SKM-1 treated with dmso at 0.1 percent for 144 hours (cell line): ENCODE data around the gene ARFGAP2.
"Not testable (repeated sequence)": the region's sequence is repeated elsewhere in the genome, so short reads cannot be mapped to it uniquely, and the experiment has no call there.

ENCODE experiments used
- DNase-seq: peaks from one replicate; lab custom pipeline; 2025; ENCODE audit not compliant: unreplicated experiment; lab: John Stamatoyannopoulos, UW

Gene ARFGAP2

DNA sequence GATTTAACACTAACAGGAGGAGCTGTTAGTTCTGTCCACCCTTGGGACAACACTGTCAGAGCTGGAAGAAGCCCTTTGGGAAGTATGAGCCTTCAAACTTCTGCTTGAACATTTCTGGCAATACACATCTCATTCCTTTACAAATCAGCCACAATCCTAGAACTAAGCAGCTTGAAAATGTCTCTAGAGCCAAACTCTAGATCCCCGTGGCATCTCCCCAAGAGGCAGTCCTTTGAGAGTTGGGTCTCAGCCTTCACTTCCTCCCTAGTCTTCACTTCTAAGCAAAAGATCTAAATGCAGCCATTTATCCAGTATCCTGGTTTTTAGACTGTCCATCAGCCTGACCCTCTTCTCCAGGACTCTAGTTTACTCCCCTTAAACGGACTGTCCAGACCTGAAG is 26.9 kb downstream of the ARFGAP2 start:
- DNase-seq, result no peak

- DNase-seq, result no peak
Measured at GRCh38 chr11:47148903-47149531, 27.7 kb downstream of the ARFGAP2 start.

GRCh38 chr11:47148270-47148669 is 28.4 kb downstream of the ARFGAP2 start:
- no peak for DNase-seq

DNA sequence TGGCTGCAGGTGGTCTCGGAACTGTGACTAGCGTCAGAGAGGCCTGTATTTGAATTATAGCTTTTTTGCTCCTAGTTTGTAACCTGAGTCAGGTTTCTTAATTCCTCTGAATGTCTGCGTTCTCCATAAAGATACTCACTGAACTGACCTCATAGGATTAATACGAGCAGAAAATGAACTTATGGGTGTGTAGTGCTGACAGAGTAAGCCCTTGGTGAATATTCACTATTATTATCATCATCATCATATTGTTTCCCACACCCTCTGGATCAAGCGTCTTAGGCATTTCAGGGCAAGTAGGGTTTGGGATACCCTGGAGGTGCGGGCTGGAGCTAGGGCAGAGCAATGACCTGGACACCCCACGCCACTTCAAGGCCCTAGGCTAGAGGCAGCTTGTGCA is 29.0 kb downstream of the ARFGAP2 start:
- DNase-seq, result no peak

DNA sequence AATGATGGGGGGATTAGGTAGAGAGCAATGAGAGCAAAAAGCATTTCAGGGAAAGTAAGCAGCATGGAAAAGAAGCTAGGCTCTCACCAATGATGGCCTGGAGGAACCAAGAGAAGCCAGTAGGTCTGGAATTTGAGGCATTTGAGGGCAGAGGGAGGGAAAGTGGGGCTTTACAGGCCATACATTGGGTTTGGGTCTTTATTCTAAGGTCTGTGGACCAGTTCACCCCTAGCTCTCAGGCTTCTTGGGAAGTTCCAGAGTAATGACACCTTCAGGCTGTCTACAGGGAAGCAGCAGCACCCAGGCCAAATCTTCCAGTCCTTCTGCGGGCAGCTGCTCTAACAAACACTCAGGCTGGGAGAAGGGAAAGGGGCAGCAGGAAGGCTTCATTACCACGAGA is 29.4 kb downstream of the ARFGAP2 start:
- no peak for DNase-seq

GRCh38 chr11:47144541-47144940 is 32.1 kb downstream of the ARFGAP2 start:
- DNase-seq, result no peak

GRCh38 chr11:47143322-47143721 is 33.4 kb downstream of the ARFGAP2 start:
- no peak for DNase-seq

DNA sequence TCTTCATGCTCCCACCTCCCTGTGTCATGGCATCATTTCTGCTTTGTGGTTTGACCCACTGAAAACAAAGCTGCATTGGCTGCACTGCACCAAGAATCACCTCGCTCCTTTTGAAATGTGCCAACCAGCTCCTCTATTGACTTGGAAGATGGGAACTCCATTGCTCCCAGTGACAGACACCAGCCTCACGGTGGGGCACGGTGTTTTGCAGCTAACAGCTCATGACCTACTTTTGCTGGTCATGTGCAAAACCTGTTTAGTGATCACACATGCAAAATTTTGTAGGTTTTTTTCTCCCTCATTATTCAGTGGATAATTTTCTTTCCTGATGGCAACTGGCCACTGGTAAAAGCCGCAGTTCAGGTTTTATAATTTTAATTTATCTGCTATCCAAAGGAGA is 36.8 kb downstream of the ARFGAP2 start:
- no peak for DNase-seq

GRCh38 chr11:47137476-47137875 is 39.2 kb downstream of the ARFGAP2 start:
- no peak for DNase-seq

DNA sequence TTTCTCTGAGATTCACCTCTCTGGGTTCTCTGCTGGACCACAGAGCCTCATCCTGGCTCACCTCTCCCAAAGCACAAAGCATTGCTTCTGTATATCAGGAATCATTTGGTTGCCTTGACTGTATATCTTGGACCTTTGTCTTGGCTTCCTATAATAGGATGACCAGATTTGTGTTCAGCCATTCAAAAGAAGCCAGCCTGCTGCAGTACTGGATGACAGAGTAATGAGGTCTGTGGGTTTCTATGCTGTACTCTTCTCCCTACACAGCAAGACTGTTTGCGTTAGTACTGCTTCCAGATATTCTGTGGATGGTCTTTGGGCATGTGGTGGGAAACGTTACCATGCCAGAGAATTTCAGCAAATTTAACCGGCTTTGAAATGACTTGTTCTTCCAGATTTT is 39.8 kb downstream of the ARFGAP2 start:
- no peak for DNase-seq

- DNase-seq, result no peak
Measured at GRCh38 chr11:47136327-47136726, 40.4 kb downstream of the ARFGAP2 start.

DNA sequence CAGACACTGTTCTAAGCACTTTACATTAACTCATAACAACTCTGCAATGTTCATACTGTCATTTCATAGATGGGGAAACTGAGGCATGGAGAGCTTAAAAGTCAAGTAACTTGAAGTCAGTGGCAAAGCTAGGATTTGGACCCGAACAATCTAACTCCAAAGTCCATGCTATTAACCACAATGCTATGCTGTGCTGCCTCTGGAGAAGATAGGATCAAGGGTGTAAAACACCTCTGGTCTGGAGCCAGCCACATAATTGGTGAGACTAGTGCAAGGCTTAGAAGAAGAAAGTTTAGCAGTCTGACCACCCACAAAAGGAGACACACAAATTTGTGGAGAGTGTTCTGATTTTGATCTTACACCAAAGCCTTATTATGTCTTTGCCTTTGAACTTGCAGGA is 43.7 kb downstream of the ARFGAP2 start:
- DNase-seq, result no peak

GRCh38 chr11:47132490-47132889 is 44.2 kb downstream of the ARFGAP2 start:
- DNase-seq, result no peak

DNA sequence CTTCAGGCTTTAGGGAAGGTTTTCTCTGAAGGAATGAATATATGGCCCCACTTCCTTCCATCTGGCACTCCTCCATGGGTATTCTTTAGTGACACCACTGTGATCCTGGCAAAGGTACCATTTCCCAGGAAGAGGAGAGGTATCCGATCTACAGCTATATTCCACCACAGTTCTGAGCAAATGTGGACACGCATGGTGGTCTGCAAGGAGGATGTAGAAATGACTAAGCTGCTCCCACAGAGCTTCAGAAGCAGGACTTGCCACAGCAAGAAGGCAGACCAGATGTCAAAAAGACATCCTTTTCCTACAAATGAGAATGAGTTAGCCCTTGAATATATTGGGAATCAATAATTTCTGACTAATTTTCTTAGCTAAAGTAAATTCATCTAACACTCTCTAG is 45.5 kb downstream of the ARFGAP2 start:
- DNase-seq, result no peak

DNA sequence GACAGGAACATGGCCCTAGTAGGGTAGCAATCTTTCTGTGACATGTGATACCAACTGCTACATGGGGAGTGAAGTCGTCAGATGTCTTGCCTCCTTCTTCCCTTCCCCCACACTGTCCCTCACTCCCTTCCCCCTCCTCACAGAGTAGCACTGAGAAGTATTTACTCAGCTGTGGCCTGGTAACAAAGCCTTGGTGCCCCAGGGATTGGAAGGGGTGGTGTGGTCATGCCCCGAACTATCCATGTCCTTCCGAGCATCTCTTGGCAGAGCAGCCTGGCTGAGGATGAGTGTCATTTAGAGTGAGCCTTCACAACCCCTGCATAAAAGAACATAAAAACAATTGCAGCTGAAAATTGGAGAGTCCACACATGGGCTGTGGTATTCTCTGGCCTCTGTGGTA is 46.1 kb downstream of the ARFGAP2 start:
- DNase-seq, result no peak

- DNase-seq, result no peak
Measured at GRCh38 chr11:47127213-47127612, 49.5 kb downstream of the ARFGAP2 start.

DNA sequence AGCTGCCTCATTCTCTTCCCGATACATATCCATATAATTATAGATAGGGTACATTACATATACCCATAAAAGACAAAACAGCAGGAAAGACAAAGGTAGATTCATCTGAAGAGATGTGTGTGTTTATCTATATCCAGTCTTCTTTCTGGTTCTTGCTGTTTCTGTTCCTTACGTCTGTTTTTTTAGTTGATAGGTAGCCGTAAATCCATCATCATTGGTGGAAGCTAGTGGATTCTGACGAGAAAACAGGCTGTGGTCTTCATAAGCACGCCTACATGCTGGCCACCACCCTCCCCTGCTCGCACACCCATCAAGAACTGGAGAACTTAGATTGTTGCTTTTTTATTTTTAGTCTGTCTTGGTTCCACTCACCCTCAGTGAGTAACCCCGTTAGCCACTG is 51.6 kb downstream of the ARFGAP2 start:
- DNase-seq, result no peak

DNA sequence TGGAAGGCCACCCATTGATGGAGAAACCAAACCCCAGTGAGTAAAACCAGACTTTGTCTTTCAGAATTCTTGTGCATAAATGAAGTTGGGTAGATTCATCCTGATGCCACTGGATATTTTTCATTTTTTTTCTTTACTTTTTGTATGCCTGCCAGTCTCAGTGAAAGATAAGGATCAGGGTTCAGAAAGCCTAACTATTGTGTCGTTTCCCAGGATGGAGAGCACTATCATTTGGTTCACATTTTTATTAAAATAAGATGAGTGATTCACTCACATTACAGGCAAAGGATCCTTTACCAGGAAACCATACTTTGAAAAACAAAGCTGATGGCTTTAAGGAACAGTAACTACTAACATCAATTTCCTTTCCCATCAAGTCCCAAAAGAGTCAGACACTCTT is 52.0 kb downstream of the ARFGAP2 start:
- no peak for DNase-seq

GRCh38 chr11:47123094-47123493 is 53.6 kb downstream of the ARFGAP2 start:
- DNase-seq, result no peak

- no peak for DNase-seq
Measured at GRCh38 chr11:47121731-47122130, 54.9 kb downstream of the ARFGAP2 start.

GRCh38 chr11:47121056-47121455 is 55.6 kb downstream of the ARFGAP2 start:
- no peak for DNase-seq

DNA sequence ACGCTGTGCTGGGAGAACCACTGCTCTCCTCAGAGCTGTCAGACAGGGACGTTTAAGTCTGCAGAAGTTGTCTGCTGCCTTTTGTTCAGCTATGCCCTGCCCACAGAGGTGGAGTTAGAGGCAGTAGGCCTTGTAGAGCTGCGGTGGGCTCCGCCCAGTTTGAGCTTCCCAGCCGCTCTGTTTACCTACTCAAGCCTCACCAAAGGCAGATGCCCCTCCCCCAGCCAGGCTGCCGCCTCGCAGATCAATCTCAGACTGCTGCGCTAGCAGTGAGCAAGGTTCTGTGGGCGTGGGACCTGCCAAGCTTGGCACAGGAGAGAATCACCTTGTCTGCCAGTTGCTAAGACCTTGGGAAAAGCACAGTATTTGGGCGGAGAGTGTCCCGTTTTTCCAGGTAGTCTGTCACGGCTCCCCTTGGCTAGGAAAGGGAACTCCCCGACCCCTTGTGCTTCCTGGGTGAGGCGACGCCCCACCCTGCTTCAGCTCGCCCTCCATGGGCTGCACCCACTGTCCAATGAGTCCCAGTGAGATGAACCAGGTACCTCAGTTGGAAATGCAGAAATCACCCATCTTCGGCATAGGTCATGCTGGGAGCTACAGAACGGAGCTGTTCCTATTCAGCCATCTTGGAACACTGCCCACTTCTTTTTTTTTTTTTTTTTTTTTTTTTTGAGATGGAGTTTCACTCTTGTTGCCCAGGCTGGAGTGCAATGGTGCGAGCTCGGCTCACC is 57.6 kb downstream of the ARFGAP2 start:
- not testable (repeated sequence) for DNase-seq
